Cardiac atrium fibroblast (primary cell): ENCODE data around the gene WAPL. TPM values are rescaled to one million over a fixed set of nuclear protein-coding genes. Genes with fewer than 3 reads are reported as not detected.

Experiments used
- total RNA-seq: library from RNA; depleted of rRNA; stranded (reverse); fragments of >200 nt; gene quantifications from 2 replicates; pipeline ENCODE4 v1.2.3, GENCODE V29; 2015

WAPL gene
- 19.3 and 19.7 TPM in 2 replicates for total RNA-seq

GRCh38 chr10:86521678-86522509 is at the start of gene WAPL:
Gene WAPL, minus strand, starts transcription at chr10:86521792. Its CDS starts 3,723 bp downstream, at chr10:86518069.

Other genes starting within 250 kb of the WAPL start
- gene GRID1, start 155.0 kb downstream of the WAPL start, total RNA-seq, result not detected in 2 replicates
- gene OPN4, start 132.8 kb upstream of the WAPL start, total RNA-seq, result not detected in 2 replicates
- gene LDB3, start 146.7 kb upstream of the WAPL start, total RNA-seq, result 0.18 TPM in 1 of 2 replicates, not detected in the other
- gene BMPR1A, start 234.8 kb upstream of the WAPL start, total RNA-seq, result 22.5 and 33.4 TPM in 2 replicates